ENCODE data around the gene XPR1. TPM values are rescaled to one million over a fixed set of nuclear protein-coding genes. Genes with fewer than 3 reads are reported as not detected.

Gene XPR1
- total RNA-seq, 1 experiment from 2014 or later = 19.9 TPM

DNA sequence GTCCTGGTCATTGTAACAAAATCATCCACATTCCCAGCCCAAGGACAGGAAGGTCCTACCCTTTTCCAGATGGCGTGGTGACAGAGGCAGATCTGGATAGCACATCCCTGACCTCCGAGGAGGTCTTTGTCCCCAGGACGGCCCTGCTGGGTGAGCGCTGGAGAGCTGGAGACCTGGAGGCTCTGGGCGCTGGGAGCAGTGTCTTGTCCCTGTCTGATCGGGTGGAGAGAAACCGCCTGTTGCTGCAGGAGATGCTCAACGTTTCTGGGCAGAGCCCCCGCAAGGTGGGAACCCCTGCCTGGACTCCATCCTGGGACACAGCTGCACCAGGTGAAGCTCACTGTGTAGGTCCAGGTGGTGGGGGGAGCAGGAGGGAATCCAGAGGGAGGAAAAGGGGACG is 284.9 kb downstream of the XPR1 start:
- Histone ChIP-seq H3K4me3 (replicated peaks in 1 of 2; ENCODE audit: low read depth in 1 of 2, low read length in 2 of 2) (no peak overlapping the region), H3K27ac (ENCODE audit: low read depth, low read length) (no peak overlapping the region), H3K4me2 (ENCODE audit: low read length) (no peak overlapping the region), H3K27me3 (ENCODE audit: insufficient read depth, low read length) (no peaks in the 10 kb centered on the region), H3K79me2 (ENCODE audit: insufficient read depth, low read length) (no peaks in the 10 kb centered on the region), H3K9me2 (ENCODE audit: insufficient read depth) (no peaks in the 10 kb centered on the region), H4K20me1 (ENCODE audit: insufficient read depth) (no peaks in the 10 kb centered on the region), H3K4me1 (ENCODE audit: control insufficient read depth in 1 of 2, insufficient read depth in 2 of 2, low read length in 2 of 2) (no peaks in the 10 kb centered on the region), H3K9me3 (ENCODE audit: control insufficient read depth in 1 of 2, insufficient read depth in 1 of 2, low read depth in 1 of 2, low read length in 2 of 2) (no peaks in the 10 kb centered on the region), H3K9ac (ENCODE audit: low read length) (no peak overlapping the region), H2AFZ (ENCODE audit: low read depth, low read length, poor library complexity, severe bottlenecking) (no peak overlapping the region), H3K36me3 (ENCODE audit: control insufficient read depth in 1 of 2, insufficient read depth in 2 of 2, low read length in 2 of 2) (no peaks in the 10 kb centered on the region)
- no TSS peak for BruUV-seq (replicated peaks)
- POLR2A ChIA-PET = no interaction called here
- DNase-seq (ENCODE audit: low read depth, low spot score) (no peak), ATAC-seq (no peak)
- CTCF ChIA-PET = interaction anchor here (1.3 kb wide), 1 partner anchor 401 kb away, joined by 5 read pairs; no protein-coding TSS in a partner anchor
- TF ChIP-seq SRF (IDR thresholded peaks at IDR 0.05; ENCODE audit: low read depth) (no peak), FOSL1 (IDR thresholded peaks at IDR 0.05; ENCODE audit: low read depth) (no peak), EZH2phosphoT487 (IDR thresholded peaks at IDR 0.05; ENCODE audit: borderline replicate concordance) (no peak), EGR1 (IDR thresholded peaks at IDR 0.05; ENCODE audit: low read depth) (no peak), ZBTB33 (IDR thresholded peaks at IDR 0.05; ENCODE audit: extremely low read depth, insufficient replicate concordance, low read length) (no peak), SIN3A (IDR thresholded peaks at IDR 0.05; ENCODE audit: low read depth) (no peak), CBX3 (IDR thresholded peaks at IDR 0.05; ENCODE audit: low read depth) (no peak), ZFX (IDR thresholded peaks at IDR 0.05) (no peak), JUND (IDR thresholded peaks at IDR 0.05) (no peak), SP1 (IDR thresholded peaks at IDR 0.05; ENCODE audit: low read depth) (no peak), POLR2A (IDR thresholded peaks at IDR 0.05; ENCODE audit: borderline replicate concordance, extremely low read depth, insufficient read depth, insufficient read length) (no peak), ZNF274 (IDR thresholded peaks at IDR 0.05; ENCODE audit: low read depth, low read length) (no peak), RAD21 (IDR thresholded peaks at IDR 0.05; ENCODE audit: low read depth) (no peak), CEBPB (IDR thresholded peaks at IDR 0.05; ENCODE audit: low read depth) (no peak), YY1 (IDR thresholded peaks at IDR 0.05; ENCODE audit: extremely low read depth, insufficient replicate concordance, low read depth, low read length) (no peak)
- TF ChIP-seq, protein P1, sequence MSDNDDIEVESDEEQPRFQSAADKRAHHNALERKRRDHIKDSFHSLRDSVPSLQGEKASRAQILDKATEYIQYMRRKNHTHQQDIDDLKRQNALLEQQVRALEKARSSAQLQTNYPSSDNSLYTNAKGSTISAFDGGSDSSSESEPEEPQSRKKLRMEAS (IDR thresholded peaks at IDR 0.05) = no peak
- TF ChIP-seq, protein P2, sequence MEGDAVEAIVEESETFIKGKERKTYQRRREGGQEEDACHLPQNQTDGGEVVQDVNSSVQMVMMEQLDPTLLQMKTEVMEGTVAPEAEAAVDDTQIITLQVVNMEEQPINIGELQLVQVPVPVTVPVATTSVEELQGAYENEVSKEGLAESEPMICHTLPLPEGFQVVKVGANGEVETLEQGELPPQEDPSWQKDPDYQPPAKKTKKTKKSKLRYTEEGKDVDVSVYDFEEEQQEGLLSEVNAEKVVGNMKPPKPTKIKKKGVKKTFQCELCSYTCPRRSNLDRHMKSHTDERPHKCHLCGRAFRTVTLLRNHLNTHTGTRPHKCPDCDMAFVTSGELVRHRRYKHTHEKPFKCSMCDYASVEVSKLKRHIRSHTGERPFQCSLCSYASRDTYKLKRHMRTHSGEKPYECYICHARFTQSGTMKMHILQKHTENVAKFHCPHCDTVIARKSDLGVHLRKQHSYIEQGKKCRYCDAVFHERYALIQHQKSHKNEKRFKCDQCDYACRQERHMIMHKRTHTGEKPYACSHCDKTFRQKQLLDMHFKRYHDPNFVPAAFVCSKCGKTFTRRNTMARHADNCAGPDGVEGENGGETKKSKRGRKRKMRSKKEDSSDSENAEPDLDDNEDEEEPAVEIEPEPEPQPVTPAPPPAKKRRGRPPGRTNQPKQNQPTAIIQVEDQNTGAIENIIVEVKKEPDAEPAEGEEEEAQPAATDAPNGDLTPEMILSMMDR (IDR thresholded peaks at IDR 0.05 in 2 of 3, conservative IDR thresholded peaks at IDR 0.05 in 1 of 3; ENCODE audit: borderline replicate concordance in 1 of 3, insufficient read depth in 1 of 3, low read depth in 2 of 3, low read length in 2 of 3) = no peak
- TF ChIP-seq, protein P3, sequence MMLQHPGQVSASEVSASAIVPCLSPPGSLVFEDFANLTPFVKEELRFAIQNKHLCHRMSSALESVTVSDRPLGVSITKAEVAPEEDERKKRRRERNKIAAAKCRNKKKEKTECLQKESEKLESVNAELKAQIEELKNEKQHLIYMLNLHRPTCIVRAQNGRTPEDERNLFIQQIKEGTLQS (IDR thresholded peaks at IDR 0.05) = no peak
- intact Hi-C loops (cut with micrococcal nuclease) = no loop called here
- RAD21 ChIA-PET (ENCODE audit: low non-redundant PET in 1 of 2, low total read pairs in 2 of 2, uncharacterized antibody in 2 of 2, unreplicated experiment in 2 of 2) = no interaction called here

Measured in HCT116 (cell line).